OCI-LY1 (cell line): Measurements from ENCODE around the gene SPRY1.

Experiments used
- H2AFZ ChIP-seq: fragments of 200-600 bp; sonication (generic), shearing (Covaris generic); 2 replicates; pipeline ENCODE4 v1.6.0; 2014; ENCODE audit warnings: antibody characterized with exemption, mild to moderate bottlenecking, low read length
- H3F3A ChIP-seq: fragments of 200-600 bp; sonication (generic), shearing (Covaris generic); 2 replicates; pipeline ENCODE4 v1.6.0; 2014; ENCODE audit warnings: mild to moderate bottlenecking, antibody characterized with exemption, low read length, moderate library complexity; ENCODE audit not compliant: insufficient read depth
- H3K27ac ChIP-seq: fragments of 200-600 bp; sonication (generic); 2 replicates; pipeline ENCODE4 v1.5.1; 2014; ENCODE audit warnings: low read length, mixed run types, mild to moderate bottlenecking, low read depth; ENCODE audit not compliant: poor library complexity, severe bottlenecking
- H3K27me3 ChIP-seq: fragments of 200-600 bp; sonication (generic); 2 replicates; pipeline ENCODE4 v1.6.0; 2014; ENCODE audit warnings: antibody characterized with exemption, mild to moderate bottlenecking, low read length, moderate library complexity; ENCODE audit not compliant: insufficient read depth
- H3K36me3 ChIP-seq: fragments of 200-600 bp; sonication (generic); 2 replicates; pipeline ENCODE4 v1.6.1; 2014; ENCODE audit warnings: mild to moderate bottlenecking, antibody characterized with exemption, low read length, moderate library complexity, mixed read lengths; ENCODE audit not compliant: insufficient read depth
- H3K4me1 ChIP-seq: fragments of 200-600 bp; sonication (generic); 2 replicates; pipeline ENCODE4 v1.5.1; 2014; ENCODE audit warnings: mild to moderate bottlenecking, low read length, moderate library complexity; ENCODE audit not compliant: insufficient read depth, severe bottlenecking
- H3K4me2 ChIP-seq: fragments of 200-600 bp; sonication (generic), shearing (Covaris generic); 2 replicates; pipeline ENCODE4 v1.6.1; 2014; ENCODE audit warnings: low read length
- H3K4me3 ChIP-seq: fragments of 200-600 bp; sonication (generic); 2 replicates; pipeline ENCODE4 v1.5.1; 2014; ENCODE audit warnings: low read length, low read depth, mild to moderate bottlenecking, mixed read lengths; ENCODE audit not compliant: poor library complexity, severe bottlenecking
- H3K79me2 ChIP-seq: fragments of 200-600 bp; shearing (Covaris generic); 2 replicates; pipeline ENCODE4 v1.6.1; 2016; ENCODE audit warnings: mixed run types, low read length, mixed read lengths; ENCODE audit not compliant: insufficient read depth
- H3K9ac ChIP-seq: fragments of 200-600 bp; sonication (generic), shearing (Covaris generic); 2 replicates; pipeline ENCODE4 v1.6.1; 2014; ENCODE audit warnings: mild to moderate bottlenecking, low read length, mixed read lengths
- H3K9me2 ChIP-seq: fragments of 200-600 bp; sonication (generic), shearing (Covaris generic); 2 replicates; pipeline ENCODE4 v1.6.1; 2014; ENCODE audit warnings: low read depth, mild to moderate bottlenecking, low read length, mixed read lengths
- H3K9me3 ChIP-seq: fragments of 200-600 bp; shearing (Covaris generic); 2 replicates; pipeline ENCODE4 v1.6.1; 2014; ENCODE audit warnings: low read length, mixed read lengths
- H4K20me1 ChIP-seq: fragments of 200-600 bp; sonication (generic), shearing (Covaris generic); 2 replicates; pipeline ENCODE4 v1.6.0; 2016; ENCODE audit warnings: mild to moderate bottlenecking, low read length; ENCODE audit not compliant: insufficient read depth
- CTCF ChIP-seq: fragments of 200-600 bp; sonication (generic), shearing (Covaris generic); IDR thresholded peaks from 2 replicates; pipeline ENCODE4 v1.5.1; 2017; ENCODE audit warnings: mild to moderate bottlenecking, antibody characterized with exemption, low read length, moderate library complexity, mixed read lengths
- EZH2 ChIP-seq: fragments of 200-600 bp; sonication (generic), shearing (Covaris generic); IDR thresholded peaks from 2 replicates; pipeline ENCODE4 v1.8.0; 2017; ENCODE audit warnings: borderline replicate concordance, mixed run types, mild to moderate bottlenecking, antibody characterized with exemption, low read length, moderate library complexity, mixed read lengths

SPRY1 gene

GRCh38 chr4:123363729-123364128, 32.9 kb upstream of the SPRY1 start:
- Histone ChIP-seq H3F3A (no peaks in the 10 kb centered on the region), H3K9me3 (no peaks in the 10 kb centered on the region), H3K27ac (peak overlapping the region; percentile 98), H3K4me1 (peaks cover 87% of the 10 kb centered on the region), H3K9ac (peak overlapping the region; percentile 89), H2AFZ (no peak overlapping the region), H3K79me2 (peaks cover 31% of the 10 kb centered on the region), H4K20me1 (no peaks in the 10 kb centered on the region), H3K4me2 (peak overlapping the region; percentile 93), H3K36me3 (peaks cover 22% of the 10 kb centered on the region), H3K9me2 (no peaks in the 10 kb centered on the region), H3K4me3 (peak overlapping the region; percentile 70), H3K27me3 (no peaks in the 10 kb centered on the region)
- TF ChIP-seq CTCF: no peak
- no peak for TF ChIP-seq EZH2

GRCh38 chr4:123364906-123365305, 31.7 kb upstream of the SPRY1 start:
- no peaks in the 10 kb centered on the region for H3K9me2 ChIP-seq
- no peaks in the 10 kb centered on the region for H3K27me3 ChIP-seq
- H3K36me3 ChIP-seq: peaks cover 11% of the 10 kb centered on the region
- TF ChIP-seq CTCF (no peak), EZH2 (no peak)
- H3K4me2 ChIP-seq: peak overlapping the region; percentile 37
- 0 out of 2 replicates have a peak, but pooled peaks cover 2% of the 10 kb centered on the region for H3F3A ChIP-seq
- peaks cover 21% of the 10 kb centered on the region for H3K79me2 ChIP-seq
- peaks cover 76% of the 10 kb centered on the region for H3K4me1 ChIP-seq
- no peaks in the 10 kb centered on the region for H4K20me1 ChIP-seq
- H2AFZ ChIP-seq: 0 out of 2 replicates have a peak overlapping the region, but pooled peaks have one; percentile 24
- H3K4me3 ChIP-seq: no peak overlapping the region
- no peaks in the 10 kb centered on the region for H3K9me3 ChIP-seq
- H3K9ac ChIP-seq: peak overlapping the region; percentile 46
- peak overlapping the region; percentile 98 for H3K27ac ChIP-seq

GRCh38 chr4:123365412-123365811, 31.2 kb upstream of the SPRY1 start:
- Histone ChIP-seq H3K4me3 (no peak overlapping the region), H3K9me3 (no peaks in the 10 kb centered on the region), H3K36me3 (peaks cover 11% of the 10 kb centered on the region), H3K27me3 (no peaks in the 10 kb centered on the region), H3K4me2 (peak overlapping the region; percentile 37), H3F3A (0 out of 2 replicates have a peak, but pooled peaks cover 4% of the 10 kb centered on the region), H2AFZ (no peak overlapping the region), H3K4me1 (peaks cover 71% of the 10 kb centered on the region), H3K27ac (peak overlapping the region; percentile 98), H3K79me2 (peaks cover 21% of the 10 kb centered on the region), H4K20me1 (no peaks in the 10 kb centered on the region), H3K9ac (peak overlapping the region; percentile 32; the same call in 1 of the 2 replicates), H3K9me2 (no peaks in the 10 kb centered on the region)
- TF ChIP-seq CTCF (no peak), EZH2 (no peak)
